Peyer's patch (tissue), 4 donors: ENCODE measurements around the gene RITA1. TPM values are rescaled to one million over a fixed set of nuclear protein-coding genes. Genes with fewer than 3 reads are reported as not detected.

ENCODE experiments used
- DNase-seq, 3 donors: peaks; one replicate each; pipeline ENCODE4 v3.0.0-alpha.2; 2017 to 2019
- H3K27ac ChIP-seq, 4 donors: fragments of 200-600 bp; sonication (generic); one replicate each; pipeline ENCODE4 v1.5.1; 2016 to 2019
- H3K27me3 ChIP-seq, 2 donors: fragments of 200-600 bp; sonication (generic); one replicate each; pipeline ENCODE4 v1.5.1; 2019
- H3K36me3 ChIP-seq, 3 donors: fragments of 200-600 bp; sonication (generic); one replicate each; pipeline ENCODE4 v1.5.1; 2016 to 2019
- H3K4me1 ChIP-seq, 4 donors: fragments of 200-600 bp; sonication (generic); one replicate each; pipeline ENCODE4 v1.5.1; 2016 to 2019
- H3K4me3 ChIP-seq, 4 donors: fragments of 200-600 bp; sonication (generic); 1 replicate in 3 of 4; 2 replicates in 1 of 4; pipeline ENCODE4 v1.5.1; 2016 to 2019; ENCODE audit warnings: mild to moderate bottlenecking in 1 of 4
- H3K9me3 ChIP-seq, 4 donors: fragments of 200-600 bp; sonication (generic); one replicate each; pipeline ENCODE4 v1.5.1; 2016 to 2019; ENCODE audit warnings: mild to moderate bottlenecking in 1 of 4
- POLR2A ChIP-seq, 2 donors: fragments of 450-650 bp; IDR thresholded peaks; one replicate each; pipeline ENCODE4 v1.5.1; 2017; ENCODE audit warnings: antibody characterized with exemption in 2 of 2, mild to moderate bottlenecking in 2 of 2, moderate library complexity in 2 of 2
- total RNA-seq, 4 donors: library from RNA; depleted of rRNA; stranded (reverse); fragments of >200 nt; gene quantifications; one replicate each; pipeline ENCODE4 v1.1.0, GENCODE V29; 2016
- TF ChIP-seq, protein P1 (sequence below), 6 experiments: fragments of 450-650 bp in 4 of 6; fragments of 200-600 bp in 2 of 6; sonication (generic) in 1 of 6; IDR thresholded peaks; one replicate each; pipeline ENCODE4 v1.5.1; 2017 to 2019; ENCODE audit warnings: antibody characterized with exemption in 6 of 6, mild to moderate bottlenecking in 3 of 6, moderate library complexity in 1 of 6

RITA1 gene
- total RNA-seq, 4 donors from 2014 or later, result 5.0 to 36.6 (median 33.4) TPM

DNA sequence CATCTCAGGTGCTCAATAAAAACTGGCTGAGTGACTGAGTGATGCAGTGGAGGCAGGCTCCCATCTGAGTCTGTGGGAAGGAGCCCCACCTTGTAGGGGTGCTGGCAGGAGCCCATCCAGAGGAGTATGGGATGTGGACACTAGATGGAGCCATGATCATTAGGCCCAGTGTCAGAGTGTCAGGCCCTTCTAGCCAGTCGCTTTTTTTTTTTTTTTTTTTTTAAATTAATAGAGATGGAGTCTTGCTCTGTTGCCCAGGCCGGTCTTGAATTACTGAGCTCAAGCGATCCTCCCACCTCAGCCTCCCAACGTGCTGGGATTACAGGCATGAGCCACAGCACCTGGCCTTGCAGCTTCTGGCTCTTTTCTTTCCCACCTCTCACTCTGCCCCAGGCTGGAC lies 11.5 kb downstream of the RITA1 start:
- Histone ChIP-seq H3K27me3 (no peaks in the 10 kb centered on the region), H3K4me3 (no peak overlapping the region), H3K27ac (no peak overlapping the region), H3K4me1 (no peaks in the 10 kb centered on the region), H3K36me3 (peaks cover 0 to 9% (median 0%) of the 10 kb centered on the region in 3 donors), H3K9me3 (no peaks in the 10 kb centered on the region)
- TF ChIP-seq POLR2A (IDR thresholded peaks at IDR 0.05), result no peak
- TF ChIP-seq, protein P1, sequence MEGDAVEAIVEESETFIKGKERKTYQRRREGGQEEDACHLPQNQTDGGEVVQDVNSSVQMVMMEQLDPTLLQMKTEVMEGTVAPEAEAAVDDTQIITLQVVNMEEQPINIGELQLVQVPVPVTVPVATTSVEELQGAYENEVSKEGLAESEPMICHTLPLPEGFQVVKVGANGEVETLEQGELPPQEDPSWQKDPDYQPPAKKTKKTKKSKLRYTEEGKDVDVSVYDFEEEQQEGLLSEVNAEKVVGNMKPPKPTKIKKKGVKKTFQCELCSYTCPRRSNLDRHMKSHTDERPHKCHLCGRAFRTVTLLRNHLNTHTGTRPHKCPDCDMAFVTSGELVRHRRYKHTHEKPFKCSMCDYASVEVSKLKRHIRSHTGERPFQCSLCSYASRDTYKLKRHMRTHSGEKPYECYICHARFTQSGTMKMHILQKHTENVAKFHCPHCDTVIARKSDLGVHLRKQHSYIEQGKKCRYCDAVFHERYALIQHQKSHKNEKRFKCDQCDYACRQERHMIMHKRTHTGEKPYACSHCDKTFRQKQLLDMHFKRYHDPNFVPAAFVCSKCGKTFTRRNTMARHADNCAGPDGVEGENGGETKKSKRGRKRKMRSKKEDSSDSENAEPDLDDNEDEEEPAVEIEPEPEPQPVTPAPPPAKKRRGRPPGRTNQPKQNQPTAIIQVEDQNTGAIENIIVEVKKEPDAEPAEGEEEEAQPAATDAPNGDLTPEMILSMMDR (IDR thresholded peaks at IDR 0.05), result peak; percentile 14 to 73 (median 63)
- DNase-seq, result peak; percentile 66 to 85 (median 69)

DNA sequence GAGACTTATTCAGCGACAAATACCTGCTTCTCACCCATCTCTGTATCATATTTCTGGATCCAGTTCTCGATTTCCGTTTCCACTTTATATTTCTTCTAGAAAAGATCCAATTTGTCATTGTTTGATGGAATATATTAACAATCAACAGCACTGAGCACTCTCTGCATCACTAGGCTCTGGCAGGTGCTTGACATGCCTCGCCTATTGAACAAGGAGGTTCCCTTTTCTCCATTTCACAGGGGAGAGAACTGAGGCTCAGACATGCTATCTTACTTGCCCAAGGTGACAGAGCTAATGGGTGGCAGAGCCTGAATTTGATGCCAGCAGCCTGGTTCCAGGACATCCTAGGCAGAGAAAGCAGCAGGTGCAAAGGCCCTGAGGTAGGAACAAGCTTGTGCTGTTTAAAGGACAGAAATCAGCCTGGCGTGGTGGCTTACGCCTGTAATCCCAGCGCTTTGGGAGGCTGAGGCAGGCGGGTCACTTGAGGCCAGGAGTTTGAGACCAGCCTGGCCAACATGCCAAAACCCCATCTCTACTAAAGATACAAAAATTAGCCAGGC lies 12.1 kb downstream of the RITA1 start:
- TF ChIP-seq POLR2A (IDR thresholded peaks at IDR 0.05), result no peak
- TF ChIP-seq, protein P1 (IDR thresholded peaks at IDR 0.05), result no peak
- Histone ChIP-seq H3K27me3 (no peaks in the 10 kb centered on the region), H3K4me1 (no peaks in the 10 kb centered on the region), H3K36me3 (peaks cover 0 to 3% (median 0%) of the 10 kb centered on the region in 3 donors), H3K9me3 (no peaks in the 10 kb centered on the region), H3K4me3 (no peak overlapping the region), H3K27ac (no peak overlapping the region)
- DNase-seq, result no peak

DNA sequence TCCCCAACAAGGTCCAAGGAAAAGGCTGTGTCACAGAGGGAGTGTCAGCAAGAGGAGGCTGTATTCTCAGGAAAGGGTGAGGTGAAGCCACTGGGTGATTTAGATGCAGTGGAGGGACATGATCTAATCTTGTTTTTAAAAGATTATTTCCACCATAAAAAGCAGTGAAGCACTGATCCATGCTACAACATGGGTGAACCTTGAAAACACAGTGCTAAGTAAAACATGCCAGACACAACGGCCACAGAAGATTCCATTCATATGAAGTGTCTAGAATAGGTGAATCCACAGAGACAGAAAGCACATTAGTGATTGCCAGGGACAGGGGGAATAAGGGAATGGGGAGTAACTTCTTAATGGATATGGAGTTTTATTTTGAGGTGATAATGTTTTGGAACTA lies 12.8 kb downstream of the RITA1 start:
- Histone ChIP-seq H3K4me1 (no peaks in the 10 kb centered on the region), H3K27ac (no peak overlapping the region), H3K36me3 (no peaks in the 10 kb centered on the region), H3K9me3 (no peaks in the 10 kb centered on the region), H3K27me3 (no peaks in the 10 kb centered on the region), H3K4me3 (no peak overlapping the region)
- no peak for DNase-seq
- no peak for TF ChIP-seq POLR2A (IDR thresholded peaks at IDR 0.05)
- TF ChIP-seq, protein P1 (IDR thresholded peaks at IDR 0.05), result no peak

DNA sequence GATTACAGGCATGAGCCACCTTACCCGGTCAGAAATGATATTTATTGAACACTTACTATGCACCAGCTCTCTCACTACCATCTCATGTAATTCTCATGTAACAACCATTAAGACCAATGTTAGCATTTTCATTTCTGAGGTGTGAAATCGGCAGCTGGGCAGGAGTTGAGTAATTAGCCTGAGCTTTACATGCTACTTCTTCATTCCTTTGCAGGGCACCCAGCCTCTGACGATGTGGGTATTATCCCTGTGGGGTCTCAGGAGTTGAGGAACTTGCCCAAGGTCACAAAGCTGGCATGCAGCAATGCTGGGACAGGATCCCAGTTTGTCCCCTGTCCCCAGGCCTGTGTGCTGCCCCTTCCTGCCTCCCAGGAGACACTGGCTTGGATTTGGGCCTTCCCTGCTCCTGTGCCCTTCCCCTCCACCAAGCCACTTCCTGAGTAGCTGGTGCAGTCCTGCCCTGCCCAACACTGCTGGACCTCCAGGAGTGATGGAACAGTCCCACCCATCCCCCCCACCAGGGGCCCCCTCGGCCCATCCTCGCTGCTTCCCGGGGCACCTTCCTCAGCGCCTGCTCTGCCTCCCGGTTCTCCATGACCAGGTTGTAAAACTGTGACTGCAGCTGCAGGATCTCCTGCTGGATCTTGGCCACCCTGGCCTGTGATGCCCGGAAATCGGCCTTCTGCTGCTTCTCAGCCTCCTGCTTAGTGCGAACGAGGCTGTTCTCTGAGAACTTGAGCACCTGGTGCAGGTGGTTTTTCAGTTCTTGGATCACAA lies 14.7 kb downstream of the RITA1 start:
- no peak for DNase-seq
- H3K4me1 ChIP-seq, result no peaks in the 10 kb centered on the region

DNA sequence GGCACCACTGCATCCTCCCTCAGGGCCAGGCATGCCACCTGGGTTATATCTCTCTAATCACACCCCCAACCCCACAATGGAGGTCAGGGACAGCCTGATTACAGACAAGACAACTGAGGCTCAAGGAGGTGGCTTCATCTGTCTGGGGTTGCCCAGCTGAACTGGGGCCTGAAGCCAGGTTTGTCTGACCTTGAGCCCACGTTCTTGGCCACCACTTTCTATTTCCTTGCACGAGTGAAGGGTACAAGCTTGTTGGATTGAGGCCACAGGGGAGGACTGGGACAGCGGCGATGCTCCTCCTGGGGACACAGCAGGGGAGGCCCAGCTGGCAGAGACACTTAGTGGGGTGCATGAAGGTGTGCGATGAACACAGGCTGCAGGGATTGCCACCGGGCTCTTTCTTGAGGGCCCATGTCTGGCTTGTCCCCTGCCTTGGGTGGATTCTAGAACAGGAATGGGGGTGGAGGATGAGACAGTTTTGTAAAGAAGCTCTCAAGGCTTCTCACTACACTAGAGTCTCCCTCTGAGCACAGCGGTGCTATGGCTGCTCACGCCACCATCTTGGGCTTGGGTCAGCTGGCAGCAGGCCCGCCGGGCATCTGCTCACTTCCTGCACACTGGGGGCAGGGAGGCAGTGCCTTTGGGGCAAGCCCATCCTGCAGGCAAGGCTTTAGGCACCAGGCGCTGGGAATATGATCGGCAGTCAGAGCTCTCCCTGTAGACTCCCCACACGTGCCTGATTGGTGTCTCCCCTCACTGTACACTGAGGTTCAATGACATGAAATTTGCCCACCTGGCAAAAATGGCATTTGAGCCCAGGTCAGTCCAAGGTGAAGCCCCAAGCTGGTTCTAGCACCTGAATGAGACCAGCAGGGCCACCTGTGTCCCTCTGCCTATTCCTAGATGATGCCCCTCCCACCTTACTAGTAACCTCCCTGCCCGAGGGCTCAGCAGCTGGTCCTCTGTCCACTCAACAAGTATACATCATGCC lies 16.0 kb downstream of the RITA1 start:
- DNase-seq, result no peak
- TF ChIP-seq, protein P1 (IDR thresholded peaks at IDR 0.05), result no peak
- TF ChIP-seq POLR2A (IDR thresholded peaks at IDR 0.05), result no peak

More for the DNA sequence above, 14.7 kb downstream of the RITA1 start:
- Histone ChIP-seq H3K9me3 (no peaks in the 10 kb centered on the region), H3K27me3 (no peaks in the 10 kb centered on the region), H3K27ac (no peak overlapping the region), H3K4me3 (no peak overlapping the region), H3K36me3 (no peaks in the 10 kb centered on the region)
- TF ChIP-seq, protein P1 (IDR thresholded peaks at IDR 0.05), result no peak
- no peak for TF ChIP-seq POLR2A (IDR thresholded peaks at IDR 0.05)

More for the DNA sequence above, 16.0 kb downstream of the RITA1 start:
- Histone ChIP-seq H3K27me3 (no peaks in the 10 kb centered on the region), H3K27ac (no peak overlapping the region), H3K4me3 (no peak overlapping the region), H3K36me3 (no peaks in the 10 kb centered on the region), H3K4me1 (no peaks in the 10 kb centered on the region), H3K9me3 (no peaks in the 10 kb centered on the region)
